HUES48 (cell line): ENCODE data around the gene IRAK3.
"Not testable (repeated sequence)": the region's sequence is repeated elsewhere in the genome, so short reads cannot be mapped to it uniquely, and the experiment has no call there.

ENCODE experiments used
- H3K27ac ChIP-seq: one replicate; pipeline ENCODE4 v1.7.0; 2013; ENCODE audit warnings: low read depth, low read length, inconsistent platforms
- H3K27me3 ChIP-seq: 2 replicates; pipeline ENCODE4 v1.6.1; 2013; ENCODE audit warnings: mild to moderate bottlenecking, low read length; ENCODE audit not compliant: control insufficient read depth, insufficient read depth
- H3K36me3 ChIP-seq: 2 replicates; pipeline ENCODE4 v1.6.1; 2013; ENCODE audit warnings: low read length; ENCODE audit not compliant: control insufficient read depth, insufficient read depth
- H3K4me1 ChIP-seq: 2 replicates; pipeline ENCODE4 v1.6.1; 2013; ENCODE audit warnings: mild to moderate bottlenecking, low read length; ENCODE audit not compliant: control insufficient read depth, insufficient read depth
- H3K4me3 ChIP-seq: 2 replicates; pipeline ENCODE4 v1.5.1; 2013; ENCODE audit warnings: mild to moderate bottlenecking, low read depth, low read length
- H3K9ac ChIP-seq: 2 replicates; pipeline ENCODE4 v1.6.1; 2013; ENCODE audit warnings: mild to moderate bottlenecking, low read depth, low read length, moderate library complexity
- H3K9me3 ChIP-seq: 2 replicates; pipeline ENCODE4 v1.6.1; 2013; ENCODE audit warnings: low read length; ENCODE audit not compliant: control insufficient read depth, insufficient read depth

The IRAK3 gene

DNA sequence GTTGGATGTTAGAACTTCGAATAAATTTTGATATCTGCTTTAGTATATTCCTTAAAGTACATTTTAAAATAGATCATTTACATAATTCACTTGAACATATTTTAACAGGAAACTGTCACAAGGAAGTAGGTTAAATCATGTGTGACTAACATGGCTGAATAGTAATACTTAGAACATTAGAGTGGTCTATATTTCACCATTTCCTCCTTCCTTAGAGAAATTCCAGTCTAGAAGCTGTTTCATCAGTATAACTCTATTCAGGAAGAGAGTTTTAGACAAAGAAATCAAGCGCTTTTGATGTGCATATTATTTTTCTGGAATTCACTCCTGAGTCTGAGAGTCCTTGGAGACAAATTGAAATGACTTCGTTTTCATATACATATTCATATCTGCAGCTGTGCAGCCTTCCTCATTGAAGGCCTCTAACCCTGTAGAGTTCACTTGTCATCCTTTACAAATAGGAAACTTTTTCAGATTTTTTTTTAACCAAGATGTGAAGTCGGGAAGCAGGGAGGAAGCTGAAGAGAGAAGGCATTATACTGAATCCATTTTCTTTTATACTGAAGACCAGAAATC is 28.4 kb downstream of the IRAK3 start:
- Histone ChIP-seq H3K36me3 (no peaks in the 10 kb centered on the region), H3K9ac (no peak overlapping the region), H3K27me3 (no peaks in the 10 kb centered on the region), H3K27ac (no peak overlapping the region), H3K4me1 (no peaks in the 10 kb centered on the region), H3K4me3 (no peak overlapping the region), H3K9me3 (peaks cover 8% of the 10 kb centered on the region; the same call in 1 of the 2 replicates)

DNA sequence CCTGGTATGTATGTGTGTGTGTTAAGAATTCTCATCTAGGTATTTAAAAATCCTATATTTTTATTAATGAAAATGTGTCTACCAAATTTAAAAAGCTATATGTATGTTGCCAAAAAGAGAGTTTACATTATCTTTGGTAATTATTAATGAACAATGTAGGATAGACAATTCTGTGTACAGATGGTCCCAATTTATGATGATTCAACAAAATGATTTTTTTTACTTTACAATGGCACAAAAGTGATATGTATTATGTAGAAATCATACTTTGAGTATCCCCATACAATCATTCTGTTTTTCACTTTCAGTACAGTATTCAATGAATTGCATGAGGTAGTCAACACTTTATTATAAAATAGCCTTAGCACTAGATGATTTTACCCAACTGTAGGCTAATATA is 39.4 kb downstream of the IRAK3 start:
- Histone ChIP-seq H3K27me3 (no peaks in the 10 kb centered on the region), H3K9ac (no peak overlapping the region), H3K27ac (no peak overlapping the region), H3K9me3 (no peaks in the 10 kb centered on the region), H3K4me1 (no peaks in the 10 kb centered on the region), H3K4me3 (no peak overlapping the region), H3K36me3 (no peaks in the 10 kb centered on the region)

DNA sequence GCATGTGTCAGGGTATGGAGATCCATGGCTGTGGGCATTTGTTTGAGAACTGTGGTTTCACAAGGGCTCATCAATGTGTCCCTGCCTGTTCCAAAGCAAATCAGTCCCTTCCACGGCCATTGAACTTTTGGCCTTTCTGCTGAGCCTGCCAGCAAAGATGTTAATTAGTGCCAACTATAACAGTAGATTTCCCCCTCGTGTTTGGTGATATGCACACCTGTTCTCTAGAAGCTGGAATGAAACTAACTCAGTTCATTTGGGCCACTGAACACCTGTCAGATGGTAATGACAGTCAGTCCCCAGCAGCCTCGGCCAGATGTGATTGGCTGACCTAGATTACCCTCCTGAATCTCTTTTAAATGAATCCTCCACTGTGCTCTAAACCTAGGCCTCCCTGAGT is 43.2 kb downstream of the IRAK3 start:
- no peak overlapping the region for H3K4me3 ChIP-seq
- peaks cover 7% of the 10 kb centered on the region; the same call in 1 of the 2 replicates for H3K4me1 ChIP-seq
- H3K27me3 ChIP-seq = peaks cover 11% of the 10 kb centered on the region; the same call in 1 of the 2 replicates
- no peak overlapping the region for H3K27ac ChIP-seq
- H3K36me3 ChIP-seq = no peaks in the 10 kb centered on the region
- no peak overlapping the region for H3K9ac ChIP-seq
- no peaks in the 10 kb centered on the region for H3K9me3 ChIP-seq

DNA sequence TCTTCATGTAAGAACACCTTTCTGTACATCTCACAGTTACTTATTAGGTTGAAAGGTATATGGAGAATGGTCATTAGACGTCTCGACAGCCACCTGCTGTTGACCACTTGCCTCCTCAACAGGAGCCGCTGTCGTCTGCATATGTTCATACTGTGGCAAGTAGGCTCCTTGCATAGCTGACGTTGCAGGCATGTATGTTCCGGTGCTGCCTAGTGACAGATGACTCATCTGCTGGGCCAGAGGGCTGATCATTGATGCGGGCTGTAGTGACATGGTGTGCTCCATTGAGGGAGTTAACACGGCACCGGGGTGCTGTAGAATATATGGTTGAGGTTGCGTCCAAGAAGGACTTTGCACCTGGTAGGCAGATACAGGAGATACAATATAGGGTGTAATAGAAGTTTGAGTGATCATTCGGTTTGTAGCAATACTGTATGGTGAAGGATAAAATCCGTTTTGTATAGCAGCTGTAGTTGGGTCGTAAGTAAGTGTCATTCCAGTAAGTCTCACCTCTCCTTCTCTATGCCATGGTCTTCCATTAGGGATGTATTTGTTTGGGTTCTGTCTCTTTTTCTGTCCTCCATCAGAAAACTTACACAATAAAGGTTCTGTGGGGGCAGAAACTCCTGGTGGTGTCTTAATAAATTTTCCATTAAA is 45.2 kb downstream of the IRAK3 start:
- H3K27ac ChIP-seq, H3K4me3 ChIP-seq, H3K9ac ChIP-seq, H3K9me3 ChIP-seq, H3K36me3 ChIP-seq: not testable (repeated sequence)
- Histone ChIP-seq H3K27me3 (peaks cover 11% of the 10 kb centered on the region; the same call in 1 of the 2 replicates), H3K4me1 (peaks cover 16% of the 10 kb centered on the region)

GRCh38 chr12:66234773-66235625 is 46.0 kb downstream of the IRAK3 start:
- H3K9me3 ChIP-seq, H3K36me3 ChIP-seq, H3K9ac ChIP-seq, H3K27ac ChIP-seq: not testable (repeated sequence)
- H3K4me3 ChIP-seq = peak overlapping the region; percentile 68
- peaks cover 24% of the 10 kb centered on the region for H3K4me1 ChIP-seq
- peaks cover 11% of the 10 kb centered on the region; the same call in 1 of the 2 replicates for H3K27me3 ChIP-seq

DNA sequence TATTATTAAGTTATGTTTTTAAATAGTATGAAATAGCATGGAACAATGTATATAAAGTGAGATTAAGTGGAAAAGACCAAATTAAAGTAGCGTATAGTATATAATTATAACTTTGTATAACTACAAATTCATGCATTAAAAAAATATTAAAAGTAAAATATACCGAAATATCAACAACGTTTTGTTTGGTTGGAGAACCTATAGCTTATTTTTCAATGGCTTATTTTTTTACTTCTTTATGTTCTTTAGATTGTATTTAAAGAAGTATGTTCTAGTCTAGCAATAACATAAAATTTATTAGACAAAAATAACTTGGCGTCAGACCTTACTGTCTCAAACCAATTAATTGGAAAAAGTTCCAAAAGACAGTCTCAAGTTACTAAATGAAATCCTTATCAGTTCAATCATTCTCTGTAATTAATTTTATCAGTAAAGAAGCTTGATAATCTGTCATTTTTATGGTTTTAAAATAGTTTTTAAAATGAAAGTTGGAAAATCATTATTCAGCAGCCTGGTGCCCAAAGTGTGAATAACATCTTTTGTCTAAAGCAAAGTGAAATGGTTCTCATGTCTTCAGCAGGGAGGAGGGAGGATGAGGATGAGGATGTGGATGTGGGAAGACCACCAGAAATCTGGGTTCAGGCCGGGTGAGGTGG is 46.7 kb downstream of the IRAK3 start:
- Histone ChIP-seq H3K4me3 (peak overlapping the region; percentile 68), H3K9ac (no peak overlapping the region), H3K27ac (no peak overlapping the region), H3K4me1 (peaks cover 27% of the 10 kb centered on the region), H3K36me3 (no peaks in the 10 kb centered on the region), H3K27me3 (peaks cover 11% of the 10 kb centered on the region; the same call in 1 of the 2 replicates), H3K9me3 (no peaks in the 10 kb centered on the region)

DNA sequence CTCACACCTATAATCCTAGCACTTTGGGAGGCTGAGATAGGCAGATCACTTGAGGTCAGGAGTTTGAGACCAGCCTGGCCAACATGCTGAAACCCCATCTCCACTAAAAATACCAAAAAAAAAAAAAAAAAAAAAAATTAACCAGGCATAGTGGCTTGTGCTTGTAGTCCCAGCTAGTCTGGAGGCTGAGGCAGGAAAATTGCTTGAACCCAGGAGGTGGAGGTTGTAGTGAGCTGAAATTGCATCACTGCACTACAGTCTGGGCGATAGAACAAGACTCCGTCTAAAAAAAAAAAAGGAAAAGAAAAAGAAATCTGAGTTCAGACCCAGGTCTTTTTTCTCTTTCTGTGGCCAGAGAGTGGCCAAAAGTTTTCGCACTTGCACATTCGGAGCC is 47.3 kb downstream of the IRAK3 start:
- H3K4me3 ChIP-seq, H3K9ac ChIP-seq, H3K36me3 ChIP-seq, H3K27ac ChIP-seq, H3K9me3 ChIP-seq: not testable (repeated sequence)
- Histone ChIP-seq H3K27me3 (peaks cover 11% of the 10 kb centered on the region; the same call in 1 of the 2 replicates), H3K4me1 (peaks cover 27% of the 10 kb centered on the region)

DNA sequence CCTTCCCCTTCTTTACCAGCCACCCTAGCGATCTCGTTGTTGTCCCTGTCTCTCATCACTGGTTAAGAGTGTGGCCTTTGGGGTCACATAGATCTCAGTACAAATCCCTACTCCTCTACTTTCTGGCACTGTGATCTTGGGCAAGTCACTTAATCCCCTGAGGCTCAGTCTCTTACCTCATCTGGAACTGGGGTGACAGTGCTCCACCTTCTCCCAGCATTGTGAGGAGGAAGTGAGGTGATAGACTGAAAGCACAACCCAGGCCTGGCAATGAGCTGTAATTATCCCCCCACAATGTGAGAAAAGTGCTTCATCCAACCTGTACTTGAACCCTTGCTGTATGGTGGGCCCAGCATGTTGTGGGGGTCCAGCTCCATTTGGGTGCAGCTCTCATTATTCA is 48.0 kb downstream of the IRAK3 start:
- Histone ChIP-seq H3K4me3 (no peak overlapping the region), H3K9ac (no peak overlapping the region), H3K4me1 (peaks cover 27% of the 10 kb centered on the region), H3K9me3 (no peaks in the 10 kb centered on the region), H3K27me3 (peaks cover 11% of the 10 kb centered on the region; the same call in 1 of the 2 replicates), H3K27ac (no peak overlapping the region), H3K36me3 (no peaks in the 10 kb centered on the region)

GRCh38 chr12:66237505-66238175 is 48.6 kb downstream of the IRAK3 start:
- Histone ChIP-seq H3K27me3 (peaks cover 11% of the 10 kb centered on the region; the same call in 1 of the 2 replicates), H3K27ac (no peak overlapping the region), H3K9me3 (no peaks in the 10 kb centered on the region), H3K9ac (no peak overlapping the region), H3K36me3 (no peaks in the 10 kb centered on the region), H3K4me3 (no peak overlapping the region), H3K4me1 (peaks cover 27% of the 10 kb centered on the region)

DNA sequence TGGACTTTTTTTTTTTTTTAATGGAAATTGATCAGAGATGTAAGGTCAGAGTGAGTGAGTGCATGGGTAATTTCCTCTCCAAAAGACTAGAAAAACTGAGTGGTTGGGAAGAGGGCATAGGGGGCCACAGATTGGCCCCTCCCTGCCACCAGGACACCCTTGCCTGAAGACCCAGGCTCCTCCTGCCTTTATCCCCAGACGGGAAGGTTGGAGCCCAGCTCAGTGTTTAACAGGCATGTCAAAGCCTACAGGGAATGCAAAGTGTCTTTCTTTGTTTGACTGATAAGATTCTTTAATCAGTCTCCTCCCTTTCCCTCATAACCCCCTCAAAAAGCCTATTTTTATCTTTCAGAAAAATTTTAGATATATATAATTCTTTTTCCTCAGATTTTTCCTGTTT is 50.3 kb downstream of the IRAK3 start:
- Histone ChIP-seq H3K9ac (no peak overlapping the region), H3K27ac (no peak overlapping the region), H3K36me3 (no peaks in the 10 kb centered on the region), H3K4me1 (peaks cover 27% of the 10 kb centered on the region), H3K27me3 (peaks cover 11% of the 10 kb centered on the region; the same call in 1 of the 2 replicates), H3K4me3 (no peak overlapping the region), H3K9me3 (no peaks in the 10 kb centered on the region)
